Breast epithelium (tissue), 4 donors: ENCODE measurements around the gene MIF. TPM values are rescaled to one million over a fixed set of nuclear protein-coding genes. Genes with fewer than 3 reads are reported as not detected.

Experiments used
- DNase-seq, 2 donors: peaks; one replicate each; pipeline ENCODE4 v3.0.0-alpha.2; 2019; ENCODE audit warnings: low spot score in 2 of 2
- H3K27ac ChIP-seq, 2 donors: fragments of 200-600 bp; sonication (generic) in 1 of 2; one replicate each; pipeline ENCODE4 v1.5.1; 2016 to 2019; ENCODE audit warnings: mild to moderate bottlenecking in 1 of 2
- H3K27me3 ChIP-seq, 2 donors: fragments of 200-600 bp; sonication (generic) in 1 of 2; one replicate each; pipeline versions ENCODE4 v1.5.1 to v1.6.0; 2017 to 2019; ENCODE audit warnings: control low read depth in 1 of 2, mild to moderate bottlenecking in 1 of 2
- H3K36me3 ChIP-seq: fragments of 200-600 bp; one replicate; pipeline ENCODE4 v1.5.1; 2019
- H3K4me1 ChIP-seq, 2 donors: fragments of 200-600 bp; sonication (generic); one replicate each; pipeline ENCODE4 v1.5.1; 2016 to 2019; ENCODE audit warnings: control low read depth in 1 of 2
- H3K4me3 ChIP-seq, 3 donors: fragments of 200-600 bp; sonication (generic); 1 replicate in 2 of 3; 2 replicates in 1 of 3; pipeline ENCODE4 v1.5.1; 2016 to 2019; ENCODE audit warnings: mild to moderate bottlenecking in 3 of 3, moderate library complexity in 2 of 3
- H3K9me3 ChIP-seq, 2 donors: fragments of 200-600 bp; sonication (generic) in 1 of 2; one replicate each; pipeline ENCODE4 v1.5.1; 2016 to 2019; ENCODE audit warnings: control low read depth in 1 of 2
- POLR2A ChIP-seq: fragments of 450-650 bp; IDR thresholded peaks from one replicate; pipeline ENCODE4 v1.6.1; 2016; ENCODE audit warnings: antibody characterized with exemption, mild to moderate bottlenecking, moderate library complexity
- POLR2AphosphoS5 ChIP-seq, 3 donors: sonication (generic); formaldehyde crosslinking; IDR thresholded peaks; one replicate each; pipeline ENCODE4 v1.6.1; 2017; ENCODE audit warnings: antibody characterized with exemption in 3 of 3
- intact Hi-C: fragments of 100-400 bp; cut with DNase I; formaldehyde crosslinking; loops from one replicate; pipeline ENCODE4 v1.15.1; 2023; ENCODE audit warnings: low total_unique reads
- total RNA-seq, 3 donors: library from RNA; depleted of rRNA; stranded (reverse); fragments of >200 nt; gene quantifications; one replicate each; pipeline ENCODE4 v1.1.0, GENCODE V29; 2016
- TF ChIP-seq, protein P1 (sequence below), 3 donors: fragments of 450-650 bp; IDR thresholded peaks; one replicate each; pipeline ENCODE4 v1.5.1; 2016 to 2017; ENCODE audit warnings: antibody characterized with exemption in 3 of 3, mild to moderate bottlenecking in 3 of 3, moderate library complexity in 3 of 3

MIF gene
- total RNA-seq, 3 donors from 2014 or later = 191 to 466 (median 261) TPM

DNA sequence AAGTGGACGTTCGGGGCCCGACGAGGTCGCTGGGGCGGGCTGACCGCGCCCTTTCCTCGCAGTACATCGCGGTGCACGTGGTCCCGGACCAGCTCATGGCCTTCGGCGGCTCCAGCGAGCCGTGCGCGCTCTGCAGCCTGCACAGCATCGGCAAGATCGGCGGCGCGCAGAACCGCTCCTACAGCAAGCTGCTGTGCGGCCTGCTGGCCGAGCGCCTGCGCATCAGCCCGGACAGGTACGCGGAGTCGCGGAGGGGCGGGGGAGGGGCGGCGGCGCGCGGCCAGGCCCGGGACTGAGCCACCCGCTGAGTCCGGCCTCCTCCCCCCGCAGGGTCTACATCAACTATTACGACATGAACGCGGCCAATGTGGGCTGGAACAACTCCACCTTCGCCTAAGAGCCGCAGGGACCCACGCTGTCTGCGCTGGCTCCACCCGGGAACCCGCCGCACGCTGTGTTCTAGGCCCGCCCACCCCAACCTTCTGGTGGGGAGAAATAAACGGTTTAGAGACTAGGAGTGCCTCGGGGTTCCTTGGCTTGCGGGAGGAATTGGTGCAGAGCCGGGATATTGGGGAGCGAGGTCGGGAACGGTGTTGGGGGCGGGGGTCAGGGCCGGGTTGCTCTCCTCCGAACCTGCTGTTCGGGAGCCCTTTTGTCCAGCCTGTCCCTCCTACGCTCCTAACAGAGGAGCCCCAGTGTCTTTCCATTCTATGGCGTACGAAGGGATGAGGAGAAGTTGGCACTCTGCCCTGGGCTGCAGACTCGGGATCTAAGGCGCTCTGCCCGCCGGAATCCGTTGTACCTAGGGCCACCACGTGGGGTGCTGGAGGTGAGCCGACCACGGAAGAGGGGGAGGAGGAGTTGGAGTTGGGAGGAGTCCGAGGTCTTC, 771 bp downstream of the MIF start:
- Histone ChIP-seq H3K27ac (peak overlapping the region; percentile 98 to 99), H3K4me1 (no peaks in the 10 kb centered on the region), H3K36me3 (no peaks in the 10 kb centered on the region), H3K9me3 (no peaks in the 10 kb centered on the region), H3K4me3 (peak overlapping the region; percentile 75 to 88 (median 86)), H3K27me3 (no peaks in the 10 kb centered on the region)
- TF ChIP-seq POLR2A = no peak
- peak in 2 of 3 donors; percentile 7 to 34 for TF ChIP-seq POLR2AphosphoS5 (IDR thresholded peaks at IDR 0.05)
- TF ChIP-seq, protein P1, sequence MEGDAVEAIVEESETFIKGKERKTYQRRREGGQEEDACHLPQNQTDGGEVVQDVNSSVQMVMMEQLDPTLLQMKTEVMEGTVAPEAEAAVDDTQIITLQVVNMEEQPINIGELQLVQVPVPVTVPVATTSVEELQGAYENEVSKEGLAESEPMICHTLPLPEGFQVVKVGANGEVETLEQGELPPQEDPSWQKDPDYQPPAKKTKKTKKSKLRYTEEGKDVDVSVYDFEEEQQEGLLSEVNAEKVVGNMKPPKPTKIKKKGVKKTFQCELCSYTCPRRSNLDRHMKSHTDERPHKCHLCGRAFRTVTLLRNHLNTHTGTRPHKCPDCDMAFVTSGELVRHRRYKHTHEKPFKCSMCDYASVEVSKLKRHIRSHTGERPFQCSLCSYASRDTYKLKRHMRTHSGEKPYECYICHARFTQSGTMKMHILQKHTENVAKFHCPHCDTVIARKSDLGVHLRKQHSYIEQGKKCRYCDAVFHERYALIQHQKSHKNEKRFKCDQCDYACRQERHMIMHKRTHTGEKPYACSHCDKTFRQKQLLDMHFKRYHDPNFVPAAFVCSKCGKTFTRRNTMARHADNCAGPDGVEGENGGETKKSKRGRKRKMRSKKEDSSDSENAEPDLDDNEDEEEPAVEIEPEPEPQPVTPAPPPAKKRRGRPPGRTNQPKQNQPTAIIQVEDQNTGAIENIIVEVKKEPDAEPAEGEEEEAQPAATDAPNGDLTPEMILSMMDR (IDR thresholded peaks at IDR 0.05) = peak; percentile 35 to 44 (median 37)
- intact Hi-C loops = no loop called here
- DNase-seq = peak; percentile 80 to 88

DNA sequence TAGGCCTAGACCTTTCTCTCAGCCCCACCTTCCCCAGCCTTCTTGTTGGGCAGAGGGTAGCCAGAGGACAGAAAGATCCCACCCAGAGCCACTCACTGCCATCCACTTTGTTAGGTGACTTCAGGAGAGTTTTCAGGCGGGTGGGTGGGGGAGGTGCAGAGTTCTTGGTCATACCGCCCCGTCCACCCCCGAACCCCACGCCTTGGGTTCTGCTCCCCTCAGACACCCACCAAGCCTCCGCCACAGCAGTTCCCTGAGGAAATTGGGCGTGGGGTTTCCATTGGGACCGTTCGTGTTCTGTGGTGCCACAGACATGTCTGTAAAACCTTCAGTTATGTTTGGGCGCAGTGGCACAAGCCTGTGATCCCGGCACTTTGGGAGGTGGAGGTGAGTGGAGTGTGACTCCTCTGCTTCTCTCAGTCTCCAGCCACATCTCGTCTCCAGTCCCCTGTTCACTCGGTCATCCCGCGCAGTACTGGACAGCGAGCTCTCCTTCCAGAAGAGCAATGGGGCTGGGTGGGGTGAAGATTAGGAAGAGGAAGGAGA, 1.5 kb downstream of the MIF start:
- Histone ChIP-seq H3K36me3 (no peaks in the 10 kb centered on the region), H3K27ac (peak overlapping the region; percentile 98 to 99)
- no peak for TF ChIP-seq POLR2AphosphoS5 (IDR thresholded peaks at IDR 0.05)
- TF ChIP-seq, protein P1 (IDR thresholded peaks at IDR 0.05) = no peak
- TF ChIP-seq POLR2A = no peak

DNA sequence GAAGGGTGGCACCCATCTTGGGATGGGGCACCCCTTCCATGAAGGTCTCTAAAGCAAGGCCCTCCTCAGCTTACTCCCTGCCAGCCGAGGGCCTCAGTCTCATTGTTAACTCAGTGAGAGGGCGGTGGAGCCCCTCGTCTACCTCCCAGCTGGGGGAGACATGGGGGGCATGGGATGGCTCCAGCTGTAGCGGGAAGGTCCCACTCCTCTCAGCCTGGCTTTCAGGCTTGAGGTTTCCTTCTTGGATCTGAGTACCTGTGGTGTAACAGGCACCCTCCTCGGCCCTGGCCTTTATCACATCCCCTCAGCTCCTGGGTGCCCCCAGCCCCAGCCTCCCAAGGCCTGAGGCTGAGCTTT, 2.0 kb downstream of the MIF start:
- H3K36me3 ChIP-seq = no peaks in the 10 kb centered on the region
- peak overlapping the region; percentile 98 to 99 for H3K27ac ChIP-seq
- peak overlapping the region in 1 of 3 donors; percentile 88 for H3K4me3 ChIP-seq
- intact Hi-C loops = no loop called here
- no peak for TF ChIP-seq POLR2AphosphoS5 (IDR thresholded peaks at IDR 0.05)
- TF ChIP-seq POLR2A = no peak
- TF ChIP-seq, protein P1 (IDR thresholded peaks at IDR 0.05) = no peak
- H3K27me3 ChIP-seq = no peaks in the 10 kb centered on the region
- no peaks in the 10 kb centered on the region for H3K4me1 ChIP-seq
- DNase-seq = no peak
- H3K9me3 ChIP-seq = no peaks in the 10 kb centered on the region

More for the DNA sequence above, 1.5 kb downstream of the MIF start:
- DNase-seq = no peak
- Histone ChIP-seq H3K4me3 (peak overlapping the region; percentile 75 to 88 (median 86)), H3K9me3 (no peaks in the 10 kb centered on the region), H3K27me3 (no peaks in the 10 kb centered on the region), H3K4me1 (no peaks in the 10 kb centered on the region)
- intact Hi-C loops = no loop called here

GRCh38 chr22:23896523-23897186, 2.5 kb downstream of the MIF start:
- peak overlapping the region; percentile 98 to 99 for H3K27ac ChIP-seq
- TF ChIP-seq POLR2A = no peak
- TF ChIP-seq POLR2AphosphoS5 (IDR thresholded peaks at IDR 0.05) = no peak
- TF ChIP-seq, protein P1 (IDR thresholded peaks at IDR 0.05) = no peak
- H3K36me3 ChIP-seq = no peaks in the 10 kb centered on the region
- no peak for DNase-seq
- no peaks in the 10 kb centered on the region for H3K9me3 ChIP-seq
- intact Hi-C loops = no loop called here
- no peaks in the 10 kb centered on the region for H3K4me1 ChIP-seq
- peak overlapping the region in 1 of 3 donors; percentile 88 for H3K4me3 ChIP-seq
- H3K27me3 ChIP-seq = no peaks in the 10 kb centered on the region
